Measurements from ENCODE around the gene POLN.

GRCh38 chr4:2260344-2261109, 18.6 kb upstream of the POLN start:
- no peak for TF ChIP-seq EZH2 (IDR thresholded peaks at IDR 0.05)
- no peak for TF ChIP-seq POLR2AphosphoS5 (IDR thresholded peaks at IDR 0.05; ENCODE audit: borderline replicate concordance, low read depth, low read length)
- TF ChIP-seq FOXP2 (optimal IDR thresholded peaks at IDR 0.05; ENCODE audit: control extremely low read depth, extremely low read length, insufficient read depth): no peak

Measured in SK-N-MC (cell line).